ENCODE results near the gene ELANE. TPM values are rescaled to one million over a fixed set of nuclear protein-coding genes. Genes with fewer than 3 reads are reported as not detected.

ELANE gene
- total RNA-seq, 4 donors from 2014 or later = 2.4 to 2.8 TPM; not detected in 2

DNA sequence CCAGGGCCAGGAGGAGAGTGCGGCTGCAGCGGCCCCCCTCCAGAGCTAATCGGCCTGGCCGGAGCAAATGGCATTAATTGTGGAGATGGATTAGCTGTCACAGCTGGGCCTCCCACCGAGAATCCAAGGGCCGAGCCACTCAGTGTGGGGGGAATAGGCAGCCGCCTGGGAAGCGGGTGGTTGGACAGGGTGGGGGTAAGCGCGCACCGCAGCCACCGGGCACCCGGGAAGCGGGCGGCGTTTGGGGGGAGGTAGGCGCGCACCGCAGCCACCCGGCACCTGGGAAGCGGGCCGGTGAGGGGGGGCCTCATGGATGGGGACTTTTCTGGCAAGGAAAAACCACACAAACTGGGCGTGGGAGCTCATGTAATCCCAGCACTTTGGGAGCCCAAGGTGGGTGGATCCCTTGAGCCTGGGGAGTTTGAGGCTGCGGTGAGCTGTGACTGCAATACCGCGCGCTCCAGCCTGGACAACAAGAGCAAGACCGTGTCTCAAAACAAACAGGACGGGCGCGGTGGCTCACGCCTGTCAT lies 51.2 kb downstream of the ELANE start:
- TF ChIP-seq, protein P1, sequence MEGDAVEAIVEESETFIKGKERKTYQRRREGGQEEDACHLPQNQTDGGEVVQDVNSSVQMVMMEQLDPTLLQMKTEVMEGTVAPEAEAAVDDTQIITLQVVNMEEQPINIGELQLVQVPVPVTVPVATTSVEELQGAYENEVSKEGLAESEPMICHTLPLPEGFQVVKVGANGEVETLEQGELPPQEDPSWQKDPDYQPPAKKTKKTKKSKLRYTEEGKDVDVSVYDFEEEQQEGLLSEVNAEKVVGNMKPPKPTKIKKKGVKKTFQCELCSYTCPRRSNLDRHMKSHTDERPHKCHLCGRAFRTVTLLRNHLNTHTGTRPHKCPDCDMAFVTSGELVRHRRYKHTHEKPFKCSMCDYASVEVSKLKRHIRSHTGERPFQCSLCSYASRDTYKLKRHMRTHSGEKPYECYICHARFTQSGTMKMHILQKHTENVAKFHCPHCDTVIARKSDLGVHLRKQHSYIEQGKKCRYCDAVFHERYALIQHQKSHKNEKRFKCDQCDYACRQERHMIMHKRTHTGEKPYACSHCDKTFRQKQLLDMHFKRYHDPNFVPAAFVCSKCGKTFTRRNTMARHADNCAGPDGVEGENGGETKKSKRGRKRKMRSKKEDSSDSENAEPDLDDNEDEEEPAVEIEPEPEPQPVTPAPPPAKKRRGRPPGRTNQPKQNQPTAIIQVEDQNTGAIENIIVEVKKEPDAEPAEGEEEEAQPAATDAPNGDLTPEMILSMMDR (IDR thresholded peaks at IDR 0.05; ENCODE audit: low read depth) = no peak

DNA sequence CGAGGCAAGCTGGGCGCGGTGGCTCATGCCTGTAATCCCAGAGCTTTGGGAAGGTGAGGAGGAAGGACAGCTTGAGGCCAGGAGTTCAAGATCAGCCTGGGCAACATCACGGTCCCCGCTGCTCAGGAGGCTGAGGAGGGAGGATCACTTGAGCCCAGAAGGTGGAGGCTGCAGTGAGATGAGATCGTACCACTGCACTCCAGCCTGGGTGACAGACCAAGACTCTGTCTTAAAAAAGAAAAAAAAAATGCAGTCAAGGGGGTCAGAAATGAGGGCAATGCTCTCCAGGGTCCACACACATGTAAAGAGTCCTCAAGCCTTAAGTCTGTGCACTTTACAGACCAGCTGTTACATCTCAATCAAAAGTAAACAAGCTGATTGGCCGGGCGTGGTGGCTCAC lies 52.4 kb downstream of the ELANE start:
- TF ChIP-seq, protein P1 (IDR thresholded peaks at IDR 0.05; ENCODE audit: low read depth) = no peak

Small RNAs within 50 kb of the gene (small RNA-seq; reads per million reads assigned to genes)
- gene MIR3187 = not detected
- not detected for gene RNU6-9

Other genes starting within 250 kb of the ELANE start
- 10 to 100 TPM; 11.9 to 41.4 (median 14.7) TPM for gene POLRMT, start 218.8 kb upstream of the ELANE start, total RNA-seq
- gene FGF22, start 212.4 kb upstream of the ELANE start, total RNA-seq = 1 to 10 TPM in 2 of 4 donors, not detected in 2; 1.3 to 2.2 TPM
- 10 to 100 TPM; 23.3 to 85.9 (median 31.1) TPM for gene RNF126, start 189.1 kb upstream of the ELANE start, total RNA-seq
- 100 to 1,000 TPM in 2 of 4 donors, 10 to 100 TPM in 2; 54.5 to 124 (median 91.4) TPM for gene FSTL3, start 175.9 kb upstream of the ELANE start, total RNA-seq
- not detected for gene PRSS57, start 156.9 kb upstream of the ELANE start, total RNA-seq
- gene PALM, start 143.4 kb upstream of the ELANE start, total RNA-seq = 100 to 1,000 TPM in 1 of 4 donors, 10 to 100 TPM in 3; 57.1 to 228 (median 77.4) TPM
- gene MISP, start 101.2 kb upstream of the ELANE start, total RNA-seq = not detected
- 100 to 1,000 TPM in 1 of 4 donors, 10 to 100 TPM in 3; 77.5 to 108 (median 87.8) TPM for gene PTBP1, start 54.9 kb upstream of the ELANE start, total RNA-seq
- not detected for gene PLPPR3, start 30.3 kb upstream of the ELANE start, total RNA-seq
- under 1 TPM in 1 of 4 donors, not detected in 3; 0.68 TPM for gene AZU1, start 24.5 kb upstream of the ELANE start, total RNA-seq
- not detected for gene PRTN3, start 11.3 kb upstream of the ELANE start, total RNA-seq
- 1,000 to 10,000 TPM; 1,847 to 6,869 (median 2,488) TPM for gene CFD, start 7.4 kb downstream of the ELANE start, total RNA-seq
- gene MED16, start 40.9 kb downstream of the ELANE start, total RNA-seq = 10 to 100 TPM; 18.4 to 38.4 (median 19.2) TPM
- gene RNU6-9, start 41.2 kb downstream of the ELANE start, total RNA-seq = not detected
- gene R3HDM4, start 60.9 kb downstream of the ELANE start, total RNA-seq = 10 to 100 TPM; 24.1 to 37.3 (median 26.8) TPM
- not detected for gene KISS1R, start 65.0 kb downstream of the ELANE start, total RNA-seq
- 10 to 100 TPM in 2 of 4 donors, 1 to 10 TPM in 2; 5.5 to 13.9 (median 9.2) TPM for gene ARID3A, start 73.7 kb downstream of the ELANE start, total RNA-seq
- gene WDR18, start 132.0 kb downstream of the ELANE start, total RNA-seq = 10 to 100 TPM; 18.9 to 58.6 (median 30.7) TPM
- not detected for gene GRIN3B, start 148.1 kb downstream of the ELANE start, total RNA-seq
- 100 to 1,000 TPM in 2 of 4 donors, 10 to 100 TPM in 2; 65.1 to 193 (median 94.0) TPM for gene TMEM259, start 168.8 kb downstream of the ELANE start, total RNA-seq
- not detected for gene RNU6-2, start 169.2 kb downstream of the ELANE start, total RNA-seq
- gene CNN2, start 174.3 kb downstream of the ELANE start, total RNA-seq = 10 to 100 TPM; 32.1 to 86.8 (median 52.2) TPM
- 10 to 100 TPM in 3 of 4 donors, 1 to 10 TPM in 1; 3.4 to 35.2 (median 12.2) TPM for gene ABCA7, start 187.8 kb downstream of the ELANE start, total RNA-seq
- gene ARHGAP45, start 214.9 kb downstream of the ELANE start, total RNA-seq = 10 to 100 TPM; 31.3 to 52.5 (median 44.0) TPM
- gene POLR2E, start 243.1 kb downstream of the ELANE start, total RNA-seq = 100 to 1,000 TPM in 3 of 4 donors, 10 to 100 TPM in 1; 81.8 to 302 (median 127) TPM